ENCODE data around the gene EIF5AL1. TPM values are rescaled to one million over a fixed set of nuclear protein-coding genes. Genes with fewer than 3 reads are reported as not detected.
"Not testable (repeated sequence)": the region's sequence is repeated elsewhere in the genome, so short reads cannot be mapped to it uniquely, and the experiment has no call there.

The EIF5AL1 gene
- total RNA-seq, 6 experiments from 2014 or later, result 0.31 to 0.54 (median 0.44) TPM; not detected in 1

DNA sequence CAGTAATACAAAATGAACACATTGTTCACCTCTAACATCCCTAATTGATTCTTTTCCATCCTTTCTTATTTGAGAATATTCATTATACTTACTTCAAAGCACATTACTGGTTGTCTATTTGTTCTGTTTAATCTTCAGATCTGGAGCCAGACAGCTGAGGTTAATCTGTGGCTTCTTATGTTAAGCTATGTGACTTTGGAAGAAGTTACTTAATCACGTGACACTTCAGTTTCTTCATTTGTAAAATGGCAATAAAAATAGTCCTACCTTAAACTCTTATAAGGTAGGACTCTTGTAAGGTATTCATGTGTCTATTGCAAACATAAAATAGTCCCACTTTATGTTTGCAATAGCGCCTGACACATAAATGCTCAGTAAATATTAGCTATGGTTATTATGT is 34.8 kb downstream of the EIF5AL1 start:
- intact Hi-C loops (cut with DNase I); H3K36me3 ChIP-seq; H3K9me3 ChIP-seq; ATAC-seq; H3K27ac ChIP-seq; DNase-seq; H3K4me1 ChIP-seq; H3K27me3 ChIP-seq; H3K4me3 ChIP-seq: not testable (repeated sequence)
- WGBS (ENCODE audit: insufficient coverage, low coverage, low lambda C conversion rate, missing lambda C conversion rate), result 70% methylated on average over 2 of the region's 2 CpGs

- Histone ChIP-seq H3K27ac (no peak overlapping the region), H3K4me1 (no peaks in the 10 kb centered on the region), H3K27me3 (no peaks in the 10 kb centered on the region), H3K4me3 (no peak overlapping the region), H3K9me3 (no peaks in the 10 kb centered on the region), H3K36me3 (no peaks in the 10 kb centered on the region)
- 40% methylated on average over 3 of the region's 3 CpGs for WGBS (ENCODE audit: insufficient coverage, low coverage, low lambda C conversion rate, missing lambda C conversion rate)
- TF ChIP-seq CTCF (IDR thresholded peaks at IDR 0.05) (no peak), POLR2A (IDR thresholded peaks at IDR 0.05) (no peak)
- intact Hi-C loops (cut with DNase I), result no loop called here
- DNase-seq, result no peak
- ATAC-seq, result no peak
These were observed 35.6 kb downstream of the EIF5AL1 start for GRCh38 chr10:79547973-79548372.

DNA sequence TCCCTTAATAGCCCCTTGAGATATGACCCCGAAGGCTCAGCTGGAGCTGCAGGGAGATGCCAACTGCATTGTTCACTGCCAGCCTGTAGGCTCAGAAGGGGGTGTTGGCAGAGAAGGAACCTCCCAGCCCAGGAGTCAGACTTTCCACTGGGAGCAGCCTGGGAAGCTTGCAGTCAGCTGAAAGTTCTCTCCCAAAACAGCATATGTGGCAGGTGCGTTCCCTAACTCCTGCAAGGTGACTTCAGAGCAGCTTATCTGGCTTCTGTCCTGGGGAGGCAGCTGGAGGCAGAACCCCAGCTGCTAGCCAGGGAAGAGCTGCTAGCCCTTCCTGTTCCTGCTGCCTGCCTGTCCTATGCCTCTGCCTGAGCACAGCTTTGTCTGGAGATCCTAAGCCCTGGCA is 39.8 kb downstream of the EIF5AL1 start:
- 42% methylated on average over 2 of the region's 2 CpGs for WGBS (ENCODE audit: insufficient coverage, low coverage, low lambda C conversion rate, missing lambda C conversion rate)
- TF ChIP-seq POLR2A (IDR thresholded peaks at IDR 0.05) (no peak), CTCF (IDR thresholded peaks at IDR 0.05) (no peak)
- no peak overlapping the region for H3K4me3 ChIP-seq
- no peaks in the 10 kb centered on the region for H3K4me1 ChIP-seq
- ATAC-seq, result no peak
- H3K27me3 ChIP-seq, result no peaks in the 10 kb centered on the region
- no peaks in the 10 kb centered on the region for H3K36me3 ChIP-seq
- no peaks in the 10 kb centered on the region for H3K9me3 ChIP-seq
- intact Hi-C loops (cut with DNase I), result no loop called here
- no peak overlapping the region for H3K27ac ChIP-seq
- no peak for DNase-seq

DNA sequence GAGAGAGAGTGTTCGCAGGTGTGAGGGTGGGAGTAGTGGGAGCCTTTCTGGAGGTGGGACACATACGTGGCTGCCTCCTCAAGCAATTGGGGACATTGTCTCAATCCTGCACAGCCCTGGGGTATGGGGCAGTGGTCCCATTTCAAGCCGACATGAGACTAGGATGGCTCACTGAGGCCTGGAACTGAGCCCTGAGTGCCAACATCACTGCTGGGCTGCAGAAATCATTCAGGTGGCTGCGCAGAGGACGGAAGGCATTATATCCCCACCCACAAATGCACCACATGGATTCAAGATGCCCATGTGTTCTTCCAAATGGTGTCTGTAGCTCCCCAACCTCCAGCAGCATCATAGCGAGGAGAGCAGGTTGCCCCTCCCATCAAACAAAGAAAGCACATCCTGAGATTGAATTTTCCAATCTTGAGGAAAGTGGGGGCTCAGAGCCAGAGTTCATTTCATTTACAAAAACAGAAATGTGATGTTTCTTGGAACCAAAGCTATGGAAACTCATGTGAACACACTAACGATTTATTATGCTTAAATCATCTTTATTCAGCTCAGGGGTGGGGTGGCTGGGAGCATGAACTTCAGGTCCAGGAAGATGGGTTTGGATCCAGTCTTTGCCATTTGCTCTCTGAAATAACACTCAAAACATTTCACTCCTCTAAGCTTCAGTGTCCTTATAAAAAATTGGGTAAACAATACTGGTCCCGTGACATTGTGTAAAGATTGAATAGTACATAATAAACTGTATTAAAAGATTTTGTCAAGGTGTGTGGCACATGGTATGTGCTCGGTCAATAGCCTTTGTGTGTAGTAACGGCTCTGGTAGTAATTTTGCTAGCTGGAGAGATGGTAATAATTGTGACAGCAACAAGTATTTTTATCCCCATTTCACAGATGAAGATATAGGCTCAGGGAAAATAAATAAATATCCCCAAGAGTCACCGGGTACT is 43.3 kb downstream of the EIF5AL1 start:
- 81% methylated on average over 8 of the region's 11 CpGs for WGBS (ENCODE audit: insufficient coverage, low coverage, low lambda C conversion rate, missing lambda C conversion rate)
- Histone ChIP-seq H3K36me3 (no peaks in the 10 kb centered on the region), H3K9me3 (no peaks in the 10 kb centered on the region), H3K27me3 (no peaks in the 10 kb centered on the region), H3K27ac (no peak overlapping the region), H3K4me1 (no peaks in the 10 kb centered on the region), H3K4me3 (no peak overlapping the region)
- intact Hi-C loops (cut with DNase I), result no loop called here
- ATAC-seq (no peak), DNase-seq (no peak)
- TF ChIP-seq POLR2A (IDR thresholded peaks at IDR 0.05) (no peak), CTCF (IDR thresholded peaks at IDR 0.05) (no peak)

- intact Hi-C loops (cut with DNase I); H3K27ac ChIP-seq; H3K4me1 ChIP-seq; ATAC-seq; H3K27me3 ChIP-seq; DNase-seq; H3K4me3 ChIP-seq; H3K9me3 ChIP-seq; H3K36me3 ChIP-seq: not testable (repeated sequence)
- 13% methylated on average over 1 of the region's 3 CpGs for WGBS (ENCODE audit: insufficient coverage, low coverage, low lambda C conversion rate, missing lambda C conversion rate)
These were observed 44.6 kb downstream of the EIF5AL1 start for GRCh38 chr10:79556961-79557360.

Data from right lobe of liver (tissue), 6 donors.